ENCODE measurements around the gene DNAJC16. TPM values are rescaled to one million over a fixed set of nuclear protein-coding genes. Genes with fewer than 3 reads are reported as not detected.
A peak's percentile ranks its signal among the peaks of the same experiment; 100 is the strongest.

The DNAJC16 gene
- total and polyA plus RNA-seq, 2 donors (not counting 1 experiment from before 2014, with no cell fraction given): 18.8 to 18.9 TPM

GRCh38 chr1:15620902-15621682 is 94.4 kb downstream of the DNAJC16 start:
- Histone ChIP-seq H4K20me1 (ENCODE audit: control insufficient read depth, extremely low read depth, insufficient read depth, low read length) (peaks cover 2% of the 10 kb centered on the region), H3K36me3 (ENCODE audit: control insufficient read depth, insufficient read depth, low read length) (no peaks in the 10 kb centered on the region), H3K4me3 (replicated peaks in 1 of 4; ENCODE audit: control extremely low read depth in 1 of 4, insufficient read depth in 1 of 4, low read depth in 3 of 4, low read length in 4 of 4) (no peak overlapping the region), H3K4me1 (ENCODE audit: control insufficient read depth, extremely low read depth, insufficient read depth, low read length) (peaks cover 14% of the 10 kb centered on the region), H2AFZ (ENCODE audit: low read length) (no peak overlapping the region), H3K4me2 (ENCODE audit: extremely low read depth, insufficient read depth, low read length) (peak overlapping the region; percentile 32), H3K9ac (ENCODE audit: insufficient read depth, low read length) (no peak overlapping the region), H3K9me3 (ENCODE audit: control insufficient read depth, insufficient read depth, low read depth, low read length) (no peaks in the 10 kb centered on the region), H3K27ac (ENCODE audit: insufficient read depth, low read length) (no peak overlapping the region), H3K27me3 (ENCODE audit: control insufficient read depth, insufficient read depth, low read length) (no peaks in the 10 kb centered on the region), H3K79me2 (ENCODE audit: control insufficient read depth, insufficient read depth, low read length) (peaks cover 74% of the 10 kb centered on the region)
- no peak for TF ChIP-seq EZH2 (IDR thresholded peaks at IDR 0.05; ENCODE audit: low read length, missing control alignments)
- TF ChIP-seq CTCF (conservative IDR thresholded peaks at IDR 0.05 in 1 of 2, IDR thresholded peaks at IDR 0.05 in 1 of 2; ENCODE audit: low read depth in 1 of 2, low read length in 2 of 2): no peak
- DNase-seq (ENCODE audit: low read depth in 2 of 2): no peak

GRCh38 chr1:15621975-15622374 is 95.3 kb downstream of the DNAJC16 start:
- Histone ChIP-seq H3K36me3 (ENCODE audit: control insufficient read depth, insufficient read depth, low read length) (peaks cover 2% of the 10 kb centered on the region), H3K27me3 (ENCODE audit: control insufficient read depth, insufficient read depth, low read length) (no peaks in the 10 kb centered on the region), H3K4me3 (replicated peaks in 1 of 4; ENCODE audit: control extremely low read depth in 1 of 4, insufficient read depth in 1 of 4, low read depth in 3 of 4, low read length in 4 of 4) (no peak overlapping the region), H3K4me1 (ENCODE audit: control insufficient read depth, extremely low read depth, insufficient read depth, low read length) (peaks cover 14% of the 10 kb centered on the region), H3K4me2 (ENCODE audit: extremely low read depth, insufficient read depth, low read length) (no peak overlapping the region), H2AFZ (ENCODE audit: low read length) (no peak overlapping the region), H3K79me2 (ENCODE audit: control insufficient read depth, insufficient read depth, low read length) (peaks cover 81% of the 10 kb centered on the region), H3K9me3 (ENCODE audit: control insufficient read depth, insufficient read depth, low read depth, low read length) (no peaks in the 10 kb centered on the region), H3K9ac (ENCODE audit: insufficient read depth, low read length) (no peak overlapping the region), H4K20me1 (ENCODE audit: control insufficient read depth, extremely low read depth, insufficient read depth, low read length) (peaks cover 2% of the 10 kb centered on the region), H3K27ac (ENCODE audit: insufficient read depth, low read length) (no peak overlapping the region)
- no peak for TF ChIP-seq EZH2 (IDR thresholded peaks at IDR 0.05; ENCODE audit: low read length, missing control alignments)
- TF ChIP-seq CTCF (conservative IDR thresholded peaks at IDR 0.05 in 1 of 2, IDR thresholded peaks at IDR 0.05 in 1 of 2; ENCODE audit: low read depth in 1 of 2, low read length in 2 of 2): no peak
- DNase-seq (ENCODE audit: low read depth in 2 of 2): peak in 1 of 2 donors; percentile 63

GRCh38 chr1:15622712-15623373 is 96.2 kb downstream of the DNAJC16 start:
- Histone ChIP-seq H3K9ac (ENCODE audit: insufficient read depth, low read length) (no peak overlapping the region), H4K20me1 (ENCODE audit: control insufficient read depth, extremely low read depth, insufficient read depth, low read length) (peaks cover 2% of the 10 kb centered on the region), H3K9me3 (ENCODE audit: control insufficient read depth, insufficient read depth, low read depth, low read length) (no peaks in the 10 kb centered on the region), H3K4me1 (ENCODE audit: control insufficient read depth, extremely low read depth, insufficient read depth, low read length) (peaks cover 14% of the 10 kb centered on the region), H3K36me3 (ENCODE audit: control insufficient read depth, insufficient read depth, low read length) (peaks cover 2% of the 10 kb centered on the region), H2AFZ (ENCODE audit: low read length) (no peak overlapping the region), H3K27me3 (ENCODE audit: control insufficient read depth, insufficient read depth, low read length) (no peaks in the 10 kb centered on the region), H3K4me2 (ENCODE audit: extremely low read depth, insufficient read depth, low read length) (no peak overlapping the region), H3K79me2 (ENCODE audit: control insufficient read depth, insufficient read depth, low read length) (peaks cover 77% of the 10 kb centered on the region), H3K27ac (ENCODE audit: insufficient read depth, low read length) (no peak overlapping the region), H3K4me3 (replicated peaks in 1 of 4; ENCODE audit: control extremely low read depth in 1 of 4, insufficient read depth in 1 of 4, low read depth in 3 of 4, low read length in 4 of 4) (no peak overlapping the region)
- DNase-seq (ENCODE audit: low read depth in 2 of 2): no peak
- TF ChIP-seq EZH2 (IDR thresholded peaks at IDR 0.05; ENCODE audit: low read length, missing control alignments) (no peak), CTCF (conservative IDR thresholded peaks at IDR 0.05 in 1 of 2, IDR thresholded peaks at IDR 0.05 in 1 of 2; ENCODE audit: low read depth in 1 of 2, low read length in 2 of 2) (no peak)
